Measurements from ENCODE around the gene HLA-DOA. TPM values are rescaled to one million over a fixed set of nuclear protein-coding genes. Genes with fewer than 3 reads are reported as not detected.

The HLA-DOA gene
- total RNA-seq, 4 donors from 2014 or later = 1.0 to 20.8 (median 6.8) TPM

DNA sequence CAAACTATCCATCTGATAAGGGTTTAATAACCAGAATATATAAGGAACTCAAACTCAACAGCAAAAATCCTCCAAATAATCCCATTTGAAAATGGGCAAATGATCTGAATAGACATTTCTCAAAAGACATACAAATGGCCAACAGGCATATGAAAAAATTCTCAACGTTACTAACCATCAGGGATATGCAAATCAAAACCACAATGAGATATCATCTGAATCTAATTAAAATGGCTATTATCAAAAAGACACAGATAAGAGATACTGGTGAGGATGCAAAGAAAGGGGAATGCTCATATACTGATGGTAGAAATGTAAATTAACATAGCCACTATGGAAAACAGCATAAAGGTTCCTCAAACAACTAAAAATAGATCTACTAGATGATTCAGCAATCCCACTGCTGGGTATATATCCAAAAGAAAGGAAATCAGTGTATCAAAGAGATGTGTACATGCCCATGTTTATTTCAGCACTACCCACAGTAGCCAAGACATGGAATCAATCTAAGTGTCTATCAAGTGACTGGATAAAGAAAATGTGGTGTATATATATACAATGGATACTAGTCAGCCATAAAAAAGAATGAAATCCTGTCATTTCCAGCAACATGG, 47.1 kb downstream of the HLA-DOA start:
- no peak for ATAC-seq (ENCODE audit: low FRiP score)
- DNase-seq (ENCODE audit: low spot score) = no peak
- TF ChIP-seq, protein P1, sequence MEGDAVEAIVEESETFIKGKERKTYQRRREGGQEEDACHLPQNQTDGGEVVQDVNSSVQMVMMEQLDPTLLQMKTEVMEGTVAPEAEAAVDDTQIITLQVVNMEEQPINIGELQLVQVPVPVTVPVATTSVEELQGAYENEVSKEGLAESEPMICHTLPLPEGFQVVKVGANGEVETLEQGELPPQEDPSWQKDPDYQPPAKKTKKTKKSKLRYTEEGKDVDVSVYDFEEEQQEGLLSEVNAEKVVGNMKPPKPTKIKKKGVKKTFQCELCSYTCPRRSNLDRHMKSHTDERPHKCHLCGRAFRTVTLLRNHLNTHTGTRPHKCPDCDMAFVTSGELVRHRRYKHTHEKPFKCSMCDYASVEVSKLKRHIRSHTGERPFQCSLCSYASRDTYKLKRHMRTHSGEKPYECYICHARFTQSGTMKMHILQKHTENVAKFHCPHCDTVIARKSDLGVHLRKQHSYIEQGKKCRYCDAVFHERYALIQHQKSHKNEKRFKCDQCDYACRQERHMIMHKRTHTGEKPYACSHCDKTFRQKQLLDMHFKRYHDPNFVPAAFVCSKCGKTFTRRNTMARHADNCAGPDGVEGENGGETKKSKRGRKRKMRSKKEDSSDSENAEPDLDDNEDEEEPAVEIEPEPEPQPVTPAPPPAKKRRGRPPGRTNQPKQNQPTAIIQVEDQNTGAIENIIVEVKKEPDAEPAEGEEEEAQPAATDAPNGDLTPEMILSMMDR (IDR thresholded peaks at IDR 0.05) = no peak

DNA sequence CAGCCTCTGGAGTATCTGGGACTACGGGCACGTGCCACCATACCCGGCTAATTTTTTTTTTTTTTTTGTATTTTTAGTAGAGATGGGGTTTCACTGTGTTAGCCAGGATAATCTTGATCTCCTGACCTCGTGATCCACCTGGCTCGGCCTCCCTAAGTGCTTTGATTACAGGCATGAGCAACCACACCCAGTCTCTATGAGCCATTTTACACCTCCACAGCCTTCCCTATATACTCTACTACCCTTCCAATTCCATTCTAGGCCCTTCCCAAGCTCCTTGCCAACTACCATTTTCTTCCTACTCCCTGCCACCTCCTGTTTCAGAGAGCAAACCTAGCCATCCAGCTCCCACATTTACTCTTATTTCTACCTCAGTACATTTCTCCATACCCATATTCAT, 48.8 kb downstream of the HLA-DOA start:
- no peak for DNase-seq (ENCODE audit: low spot score)
- TF ChIP-seq, protein P1 (IDR thresholded peaks at IDR 0.05) = no peak
- no peak for ATAC-seq (ENCODE audit: low FRiP score)

DNA sequence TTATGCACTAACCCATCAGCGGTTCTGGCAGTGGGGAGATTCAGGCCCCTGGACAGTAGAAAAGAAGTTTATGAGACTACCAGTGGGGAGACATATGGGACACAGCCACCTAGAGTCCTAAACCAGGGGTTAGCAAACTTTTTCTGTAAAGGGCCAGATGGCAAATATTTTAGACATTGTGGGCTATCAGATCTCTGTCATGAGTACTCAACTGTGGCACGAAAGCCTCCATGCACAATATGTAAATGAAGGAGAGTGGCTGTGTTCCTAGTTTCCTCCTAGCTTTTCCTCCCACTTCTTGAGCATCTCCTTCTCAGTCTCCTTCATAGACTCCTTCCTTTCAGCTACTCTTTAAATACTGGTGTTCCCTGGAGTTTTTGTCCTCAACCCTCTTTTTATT, 53.2 kb downstream of the HLA-DOA start:
- DNase-seq (ENCODE audit: low spot score) (no peak), ATAC-seq (ENCODE audit: low FRiP score) (no peak)
- TF ChIP-seq, protein P1 (IDR thresholded peaks at IDR 0.05) = no peak

DNA sequence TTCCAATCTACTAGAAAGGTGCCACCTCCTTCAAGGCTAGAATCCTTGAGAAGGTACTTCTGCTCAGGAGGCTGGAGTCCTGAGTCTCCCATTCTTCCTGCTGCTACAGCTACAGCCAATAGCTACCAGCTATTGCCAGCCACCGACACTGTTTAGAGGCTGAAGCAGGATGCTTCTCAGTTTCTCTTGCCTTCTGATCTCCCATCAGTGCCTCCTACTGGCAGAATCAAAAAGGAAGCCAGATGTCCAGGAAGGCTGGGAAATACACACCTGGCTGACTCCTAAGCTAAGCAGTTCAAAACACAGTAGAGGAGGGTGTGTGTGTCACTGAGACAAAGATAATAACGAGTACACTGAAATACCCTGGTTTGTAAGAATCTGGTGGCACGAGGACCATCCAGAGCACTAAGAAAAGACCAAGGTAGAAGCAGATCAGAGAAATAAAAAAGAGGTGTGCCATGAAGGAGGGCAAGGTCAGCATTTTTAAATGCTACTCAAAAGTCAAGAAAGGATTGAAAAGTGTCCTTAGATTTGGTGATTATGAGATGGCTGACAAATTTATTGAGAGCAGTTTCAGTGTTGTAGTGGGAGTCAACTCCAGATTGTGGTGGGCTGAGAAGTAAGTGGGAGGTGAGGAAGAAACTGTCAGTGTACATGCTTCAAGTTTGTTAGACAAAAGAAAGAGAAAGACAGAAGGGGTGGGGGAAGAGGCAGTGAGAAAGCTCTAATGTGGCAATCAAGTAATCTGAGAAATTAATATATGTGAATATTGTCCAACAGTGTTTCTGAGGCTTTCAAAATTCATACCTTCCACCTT, 54.2 kb downstream of the HLA-DOA start:
- no peak for ATAC-seq (ENCODE audit: low FRiP score)
- DNase-seq (ENCODE audit: low spot score) = no peak
- TF ChIP-seq, protein P1 (IDR thresholded peaks at IDR 0.05) = no peak

DNA sequence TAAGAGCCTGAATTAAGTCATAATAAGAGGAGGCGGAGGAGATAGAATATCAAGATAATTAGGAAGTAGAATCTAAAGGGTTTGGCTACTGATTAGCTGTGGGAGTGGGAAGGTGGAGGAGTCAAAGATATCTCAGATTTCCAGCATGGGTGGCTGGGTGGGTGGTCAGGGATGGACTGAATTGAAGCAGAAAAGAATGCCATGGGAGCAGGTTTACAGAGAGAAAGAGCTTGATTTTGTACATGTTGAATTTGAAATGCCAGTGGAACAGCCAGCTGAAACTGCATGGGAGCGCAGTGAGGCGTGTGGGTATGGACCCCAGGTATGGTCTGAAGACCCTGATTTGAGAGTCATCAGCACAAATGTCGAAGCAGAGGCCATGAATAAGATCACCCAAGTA, 55.1 kb downstream of the HLA-DOA start:
- TF ChIP-seq, protein P1 (IDR thresholded peaks at IDR 0.05) = no peak
- no peak for DNase-seq (ENCODE audit: low spot score)
- no peak for ATAC-seq (ENCODE audit: low FRiP score)

Other genes with a start within 250 kb of the HLA-DOA start
- 1 to 10 TPM in 2 of 4 donors, under 1 TPM in 1, not detected in 1; 0.96 to 7.4 (median 2.6) TPM for gene HLA-DQB2, start 246.1 kb downstream of the HLA-DOA start, total RNA-seq
- 1 to 10 TPM in 2 of 4 donors, under 1 TPM in 1, not detected in 1; 0.56 to 2.8 (median 1.6) TPM for gene HLA-DOB, start 192.6 kb downstream of the HLA-DOA start, total RNA-seq
- 10 to 100 TPM; 10.1 to 54.5 (median 20.0) TPM for gene TAP2, start 170.9 kb downstream of the HLA-DOA start, total RNA-seq
- gene PSMB8, start 165.5 kb downstream of the HLA-DOA start, total RNA-seq = 10 to 100 TPM; 38.5 to 71.2 (median 42.3) TPM
- 100 to 1,000 TPM in 1 of 4 donors, 10 to 100 TPM in 3; 30.5 to 128 (median 55.6) TPM for gene TAP1, start 155.9 kb downstream of the HLA-DOA start, total RNA-seq
- gene PSMB9, start 155.4 kb downstream of the HLA-DOA start, total RNA-seq = 10 to 100 TPM; 22.2 to 84.2 (median 23.8) TPM
- gene HLA-DMB, start 68.6 kb downstream of the HLA-DOA start, total RNA-seq = 10 to 100 TPM; 18.4 to 79.6 (median 35.0) TPM
- 10 to 100 TPM; 27.6 to 81.7 (median 55.7) TPM for gene HLA-DMA, start 56.5 kb downstream of the HLA-DOA start, total RNA-seq
- 100 to 1,000 TPM; 133 to 257 (median 154) TPM for gene BRD2, start 41.0 kb downstream of the HLA-DOA start, total RNA-seq
- 100 to 1,000 TPM in 3 of 4 donors, 10 to 100 TPM in 1; 20.4 to 211 (median 137) TPM for gene HLA-DPA1, start 64.1 kb upstream of the HLA-DOA start, total RNA-seq
- gene HLA-DPB1, start 66.4 kb upstream of the HLA-DOA start, total RNA-seq = 100 to 1,000 TPM in 3 of 4 donors, 10 to 100 TPM in 1; 29.2 to 120 (median 101) TPM
- 1 to 10 TPM in 1 of 4 donors, under 1 TPM in 3; 0.13 to 1.3 (median 0.53) TPM for gene COL11A2, start 182.9 kb upstream of the HLA-DOA start, total RNA-seq
- gene RXRB, start 191.1 kb upstream of the HLA-DOA start, total RNA-seq = 10 to 100 TPM; 19.9 to 35.9 (median 22.7) TPM
- 10 to 100 TPM; 57.5 to 82.8 (median 70.1) TPM for gene SLC39A7, start 191.3 kb upstream of the HLA-DOA start, total RNA-seq
- 10 to 100 TPM in 2 of 4 donors, 1 to 10 TPM in 2; 6.9 to 13.6 (median 11.0) TPM for gene HSD17B8, start 195.1 kb upstream of the HLA-DOA start, total RNA-seq
- 10 to 100 TPM; 13.1 to 20.1 (median 15.7) TPM for gene RING1, start 198.9 kb upstream of the HLA-DOA start, total RNA-seq

Data from omental fat pad (tissue), 4 donors.